Stimulated activated CD8-positive, alpha-beta memory T cell treated with anti-CD3 and anti-CD28 coated beads, Interleukin-12 subunit alpha, Interleukin-12 subunit beta, amount 100 ng/mL, for 4 hours (primary cell): ENCODE results near the gene ADH4.
"Not testable (repeated sequence)": the region's sequence is repeated elsewhere in the genome, so short reads cannot be mapped to it uniquely, and the experiment has no call there.

ENCODE experiments used
- DNase-seq: peaks from one replicate; pipeline ENCODE4 v3.0.0-alpha.2; 2020; ENCODE audit warnings: low read depth

Gene ADH4

DNA sequence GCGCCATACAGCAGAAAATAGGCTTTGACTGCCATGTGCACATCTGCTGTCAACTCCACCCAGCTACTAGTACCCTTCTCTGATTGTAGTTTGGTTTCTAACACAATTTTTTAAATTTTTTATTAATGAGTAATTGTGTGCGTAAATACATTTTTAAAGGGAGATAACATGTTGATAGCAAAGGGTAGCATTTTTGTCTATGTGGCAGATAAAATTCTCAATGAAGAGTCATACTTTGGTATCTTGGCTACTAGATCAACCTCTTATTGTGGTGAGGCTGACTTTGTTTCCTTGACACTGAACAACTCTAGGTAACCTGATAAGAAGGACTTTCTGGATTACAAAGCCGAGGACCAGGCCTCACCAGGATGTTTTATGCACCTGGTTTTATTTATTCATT, 9.5 kb downstream of the ADH4 start:
- DNase-seq: no peak

DNA sequence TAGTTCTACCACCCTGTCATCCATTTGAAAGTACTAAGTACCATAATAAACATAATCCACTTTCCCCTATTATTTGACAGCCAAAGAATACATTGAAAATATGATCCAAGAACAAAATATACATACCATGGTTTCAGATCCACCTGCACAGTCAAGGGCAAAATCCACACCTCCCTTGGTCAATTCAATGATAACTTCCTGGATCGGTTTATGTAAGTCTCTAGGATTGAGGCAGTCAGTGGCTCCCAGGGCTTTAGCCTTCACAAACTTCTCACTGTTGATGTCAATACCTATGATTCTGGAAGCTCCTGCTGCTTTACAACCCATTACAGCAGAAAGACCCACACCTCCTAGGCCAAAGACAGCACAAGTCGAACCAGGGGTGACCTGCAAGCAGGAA, 12.7 kb downstream of the ADH4 start:
- no peak for DNase-seq

DNA sequence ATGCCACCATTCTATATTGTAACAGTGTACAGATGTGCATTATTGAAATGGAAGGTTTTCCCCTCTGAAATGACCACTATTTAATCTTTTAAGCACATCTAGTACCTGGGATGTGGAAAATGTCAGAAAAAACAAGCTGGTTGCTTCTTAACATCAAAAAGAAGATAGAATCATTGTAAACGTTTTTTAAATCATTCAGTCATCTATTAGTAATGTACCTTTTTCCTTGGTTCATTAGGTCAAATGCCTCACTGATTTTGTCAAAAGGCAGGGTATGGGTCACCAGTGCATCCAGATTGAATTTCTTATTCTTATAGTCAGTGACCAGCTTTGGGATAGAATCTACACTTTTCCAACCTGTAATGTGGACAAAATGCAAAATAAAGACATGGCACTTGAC, 17.7 kb downstream of the ADH4 start:
- no peak for DNase-seq

DNA sequence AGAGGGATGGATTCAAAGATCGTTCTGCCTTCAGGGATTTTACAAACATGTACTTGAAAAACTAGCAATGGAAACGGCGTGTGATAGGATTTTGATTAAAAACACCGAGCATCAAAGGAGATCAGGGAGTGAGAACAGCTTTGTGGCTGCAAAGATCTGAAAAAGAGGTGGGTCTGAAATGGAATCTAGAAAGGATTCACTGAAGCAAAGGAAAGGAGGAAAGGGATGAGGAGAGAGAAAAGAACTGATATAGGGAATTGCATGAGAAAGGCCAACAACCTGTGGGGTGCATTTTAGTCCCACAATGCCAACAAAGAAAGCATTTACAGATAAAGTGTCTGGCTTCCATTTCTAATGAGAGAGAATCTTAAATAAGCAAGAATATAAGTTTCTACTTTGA, 23.1 kb downstream of the ADH4 start:
- DNase-seq: no peak

DNA sequence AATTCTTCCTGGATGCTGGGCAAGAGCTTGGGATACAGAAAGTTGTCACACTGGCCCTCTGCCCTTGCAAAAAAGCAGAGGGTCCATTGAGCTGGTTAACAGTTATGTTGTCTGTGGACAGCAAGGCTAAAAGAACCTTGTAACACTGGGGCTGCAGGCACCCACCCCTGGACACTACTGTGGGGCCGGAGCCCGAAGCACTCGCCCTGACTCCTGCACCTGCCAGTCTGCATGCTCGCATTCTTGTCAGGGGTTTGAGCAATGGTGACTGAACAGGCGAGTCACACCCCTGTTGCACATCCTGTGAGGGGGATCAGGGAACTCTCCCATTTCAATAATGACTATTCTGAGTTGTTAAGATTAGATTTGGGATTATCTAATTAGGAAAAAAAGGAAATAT, 23.6 kb downstream of the ADH4 start:
- DNase-seq: no peak

DNA sequence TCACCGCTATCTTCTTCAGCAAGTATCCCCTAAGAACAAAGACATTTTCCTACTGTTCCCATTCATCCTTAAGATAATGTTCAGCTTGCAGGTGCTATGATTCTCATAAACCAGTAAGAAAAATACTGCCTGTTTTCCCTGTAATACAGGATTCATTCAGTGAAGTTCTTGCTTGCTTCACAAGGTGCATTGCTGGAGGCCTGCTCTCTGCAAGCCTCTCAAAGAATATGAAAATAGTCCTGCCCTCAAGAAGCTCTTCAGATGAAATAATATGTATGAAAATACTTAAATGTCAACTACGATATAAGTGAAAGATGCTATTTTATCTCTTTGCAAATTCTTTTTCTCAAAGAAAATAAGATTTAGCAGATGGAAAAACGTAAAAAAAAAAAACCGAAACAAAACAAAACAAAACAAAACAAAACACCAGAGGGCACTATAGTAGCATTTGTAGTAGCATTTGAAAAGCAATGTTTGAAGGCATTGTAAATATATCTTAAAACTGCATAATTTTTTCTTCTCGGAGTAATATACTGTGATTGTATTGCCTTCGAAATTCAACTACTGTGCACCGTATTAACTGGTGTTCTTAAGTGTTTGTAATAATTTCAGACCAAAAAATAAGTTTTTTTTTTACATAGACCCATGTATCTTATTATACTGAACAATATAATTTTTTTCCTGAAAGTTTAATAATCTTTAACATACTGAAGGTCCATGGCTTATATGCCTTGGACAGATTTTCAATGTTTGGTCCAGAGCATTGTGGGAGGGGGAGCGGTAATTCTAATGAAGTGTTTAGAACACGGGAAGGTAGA, 26.0 kb downstream of the ADH4 start:
- no peak for DNase-seq

DNA sequence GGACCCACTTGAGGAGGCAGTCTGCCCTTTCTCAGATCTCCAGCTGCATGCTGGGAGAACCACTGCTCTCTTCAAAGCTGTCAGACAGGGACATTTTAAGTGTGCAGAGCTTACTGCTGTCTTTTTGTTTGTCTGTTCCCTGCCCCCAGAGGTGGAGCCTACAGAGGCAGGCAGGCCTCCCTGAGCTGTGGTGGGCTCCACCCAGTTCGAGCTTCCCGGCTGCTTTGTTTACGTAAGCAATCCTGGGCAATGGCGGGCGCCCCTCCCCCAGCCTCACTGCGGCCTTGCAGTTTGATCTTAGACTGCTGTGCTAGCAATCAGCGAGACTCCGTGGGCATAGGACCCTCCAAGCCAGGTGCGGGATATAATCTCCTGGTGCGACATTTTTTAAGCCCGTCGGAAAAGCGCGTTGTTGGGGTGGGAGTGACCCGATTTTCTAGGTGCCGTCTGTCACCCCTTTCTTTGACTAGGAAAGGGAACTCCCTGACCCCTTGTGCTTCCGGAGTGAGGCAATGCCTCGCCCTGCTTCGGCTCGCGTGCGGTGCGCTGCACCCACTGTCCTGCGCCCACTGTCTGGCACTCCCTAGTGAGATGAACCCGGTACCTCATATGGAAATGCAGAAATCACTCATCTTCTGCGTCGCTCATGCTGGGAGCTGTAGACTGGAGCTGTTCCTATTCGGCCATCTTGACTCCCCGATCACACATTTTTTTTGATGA, 26.8 kb downstream of the ADH4 start:
- DNase-seq: not testable (repeated sequence)

DNA sequence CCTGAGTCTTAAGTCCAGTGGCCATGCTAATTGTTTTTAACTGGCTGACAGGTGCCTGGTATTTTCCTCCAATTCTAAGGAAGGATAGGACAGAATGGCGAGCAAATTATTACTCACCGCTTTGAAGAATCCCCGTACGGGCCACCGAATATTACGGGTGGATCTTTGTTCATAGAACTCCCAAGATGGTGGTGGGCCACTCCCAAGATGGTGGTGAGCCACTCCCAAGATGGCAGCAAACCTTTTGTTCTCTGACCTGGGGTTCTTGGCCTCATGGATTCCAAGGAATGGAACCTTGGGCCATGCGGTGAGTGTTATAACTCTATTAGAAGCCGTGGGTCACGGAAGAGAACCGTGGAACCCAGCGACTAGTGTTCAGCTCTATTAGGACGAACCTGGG, 34.8 kb downstream of the ADH4 start:
- not testable (repeated sequence) for DNase-seq

DNA sequence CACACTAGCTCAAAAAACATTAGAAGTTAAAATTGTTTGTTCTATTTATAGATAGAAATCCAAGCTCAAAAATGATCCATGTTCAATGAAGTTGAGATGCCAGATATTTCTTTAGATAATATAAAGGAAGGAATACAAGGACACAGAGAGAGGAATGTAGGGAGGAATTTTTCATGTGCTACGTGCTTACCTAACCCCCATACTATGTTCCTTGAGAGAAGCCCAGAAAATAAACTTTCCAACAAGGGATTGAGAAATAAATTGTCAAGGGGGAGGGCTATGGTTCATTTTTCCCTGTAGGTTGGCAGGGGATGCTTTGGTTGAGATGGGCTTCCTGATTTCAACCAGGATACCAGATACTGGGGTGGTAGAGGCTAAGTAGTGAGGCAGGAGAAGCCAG, 39.9 kb downstream of the ADH4 start:
- no peak for DNase-seq

DNA sequence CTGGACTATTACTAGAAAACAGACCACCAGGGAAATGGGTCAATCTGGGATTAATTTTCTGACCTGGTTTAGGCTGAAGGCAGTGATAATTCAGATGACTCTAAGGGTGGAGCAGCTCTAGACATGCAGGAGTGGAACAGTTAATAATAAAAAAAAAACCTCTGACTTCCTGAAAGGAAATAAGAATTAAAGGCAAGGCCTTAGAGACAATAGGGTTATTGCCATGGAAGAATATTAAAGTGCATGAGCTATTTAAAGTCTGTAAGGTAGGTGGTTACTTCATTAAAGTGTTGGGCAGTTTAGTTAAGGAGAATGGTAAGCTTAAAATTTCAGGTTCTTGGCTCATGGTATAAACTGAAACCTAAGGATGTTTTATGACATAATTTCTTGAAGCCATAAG, 40.9 kb downstream of the ADH4 start:
- DNase-seq: no peak

DNA sequence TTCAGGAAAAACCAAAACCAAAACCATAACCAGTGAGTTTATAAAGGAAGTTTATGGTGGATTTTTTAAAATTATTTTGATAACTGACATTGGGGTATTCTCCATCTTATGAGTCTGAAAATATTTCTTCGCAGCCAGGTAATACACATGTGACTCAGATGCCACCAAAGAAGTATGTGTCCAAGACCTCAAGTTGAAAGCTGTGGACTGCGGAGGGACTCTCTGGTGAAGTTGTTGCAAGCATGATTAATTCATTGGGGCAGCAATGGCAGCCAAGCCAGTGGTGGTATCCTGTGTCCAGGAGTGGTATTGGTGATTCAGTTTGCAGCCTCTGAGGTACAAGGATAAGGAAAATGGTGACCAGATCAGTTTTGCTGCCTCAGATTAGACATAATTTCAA, 41.5 kb downstream of the ADH4 start:
- no peak for DNase-seq

DNA sequence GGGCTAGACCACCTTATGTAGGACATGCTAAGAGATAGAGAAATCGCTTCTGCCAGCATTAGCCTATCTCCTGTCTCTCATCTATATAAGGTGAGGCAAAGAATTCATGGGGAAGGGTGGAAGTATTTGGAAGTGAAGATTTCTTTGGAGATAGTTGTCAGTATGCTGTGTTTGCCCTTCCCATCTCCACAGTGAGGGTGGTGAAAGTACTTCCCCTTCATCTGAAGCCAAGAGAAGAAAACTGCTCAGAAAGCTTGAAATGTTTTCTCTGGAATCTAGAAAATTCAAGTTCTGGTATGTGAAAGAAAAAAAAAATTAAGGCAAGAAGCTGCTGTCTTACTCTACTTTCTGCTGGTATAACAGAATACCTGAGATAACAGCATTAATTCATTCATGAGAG, 43.2 kb downstream of the ADH4 start:
- DNase-seq: no peak

DNA sequence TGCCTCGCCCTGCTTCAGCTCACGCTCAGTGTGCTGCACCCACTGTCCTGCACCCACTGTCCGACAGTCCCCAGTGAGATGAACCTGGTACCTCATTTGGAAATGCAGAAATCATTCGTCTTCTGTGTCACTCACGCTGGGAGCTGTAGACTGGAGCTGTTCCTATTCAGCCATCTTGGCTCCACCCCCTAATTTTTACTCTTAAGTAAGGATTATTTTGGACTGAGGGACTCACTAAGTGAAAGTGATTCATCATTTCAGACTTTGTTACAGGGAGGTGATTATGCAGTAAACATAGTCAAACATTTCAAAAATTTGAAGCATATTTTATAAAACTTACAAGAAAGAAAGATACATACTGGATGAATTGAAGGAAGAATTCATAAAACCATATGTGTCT, 44.3 kb downstream of the ADH4 start:
- DNase-seq: not testable (repeated sequence)

DNA sequence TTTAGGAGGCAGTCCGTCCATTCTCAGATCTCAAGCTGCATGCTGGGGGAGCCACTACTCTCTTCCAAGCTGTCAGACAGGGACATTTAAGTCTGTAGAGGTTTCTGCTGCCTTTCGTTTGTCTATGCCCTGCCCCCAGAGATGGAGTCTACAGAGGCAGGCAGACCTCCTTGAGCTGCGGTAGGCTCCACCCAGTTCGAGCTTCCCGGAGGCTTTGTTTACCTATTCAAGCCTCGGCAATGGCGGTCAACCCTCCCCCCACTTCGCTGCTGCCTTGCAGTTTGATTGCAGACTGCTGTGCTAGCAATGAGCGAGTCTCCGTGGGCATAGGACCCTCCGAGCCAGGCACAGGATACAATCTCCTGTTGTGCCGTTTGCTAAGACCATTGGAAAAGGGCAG, 44.8 kb downstream of the ADH4 start:
- DNase-seq: no peak

DNA sequence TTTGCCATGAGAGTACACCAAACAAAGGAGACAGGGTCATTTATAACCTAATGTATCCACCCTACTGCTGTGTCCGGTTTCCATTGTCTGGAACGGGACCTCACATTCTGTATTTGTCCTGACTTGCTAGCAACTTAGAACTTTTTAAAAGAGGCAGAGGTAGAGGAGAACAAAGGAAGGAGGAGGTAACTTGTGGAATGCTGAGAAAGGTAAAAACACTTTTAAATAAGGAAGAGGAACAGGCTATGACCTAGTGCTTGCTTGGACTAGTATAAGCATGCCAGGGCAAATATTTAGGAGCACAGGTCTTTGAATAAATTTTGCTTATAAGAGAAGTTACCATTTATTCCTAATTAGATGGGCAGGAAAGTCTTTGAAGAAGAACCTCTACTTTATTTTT, 52.3 kb downstream of the ADH4 start:
- DNase-seq: not testable (repeated sequence)

DNA sequence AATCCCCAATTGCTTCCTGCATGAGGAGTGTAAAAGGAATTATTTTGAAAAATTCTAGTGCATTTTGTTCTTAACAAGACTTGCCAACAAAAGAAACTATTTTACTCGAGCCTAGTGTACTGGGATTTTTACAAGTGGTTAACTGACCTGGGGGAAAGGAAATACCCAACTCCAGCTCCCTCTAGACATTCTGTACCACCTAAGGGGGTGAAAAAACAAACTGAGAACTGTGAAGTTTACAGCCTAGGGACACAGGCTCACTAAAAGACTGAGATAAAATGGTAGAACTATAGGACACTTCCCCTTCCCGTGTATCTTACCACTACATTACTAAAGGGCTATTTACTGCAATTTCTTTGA, 52.9 kb downstream of the ADH4 start:
- DNase-seq: no peak

DNA sequence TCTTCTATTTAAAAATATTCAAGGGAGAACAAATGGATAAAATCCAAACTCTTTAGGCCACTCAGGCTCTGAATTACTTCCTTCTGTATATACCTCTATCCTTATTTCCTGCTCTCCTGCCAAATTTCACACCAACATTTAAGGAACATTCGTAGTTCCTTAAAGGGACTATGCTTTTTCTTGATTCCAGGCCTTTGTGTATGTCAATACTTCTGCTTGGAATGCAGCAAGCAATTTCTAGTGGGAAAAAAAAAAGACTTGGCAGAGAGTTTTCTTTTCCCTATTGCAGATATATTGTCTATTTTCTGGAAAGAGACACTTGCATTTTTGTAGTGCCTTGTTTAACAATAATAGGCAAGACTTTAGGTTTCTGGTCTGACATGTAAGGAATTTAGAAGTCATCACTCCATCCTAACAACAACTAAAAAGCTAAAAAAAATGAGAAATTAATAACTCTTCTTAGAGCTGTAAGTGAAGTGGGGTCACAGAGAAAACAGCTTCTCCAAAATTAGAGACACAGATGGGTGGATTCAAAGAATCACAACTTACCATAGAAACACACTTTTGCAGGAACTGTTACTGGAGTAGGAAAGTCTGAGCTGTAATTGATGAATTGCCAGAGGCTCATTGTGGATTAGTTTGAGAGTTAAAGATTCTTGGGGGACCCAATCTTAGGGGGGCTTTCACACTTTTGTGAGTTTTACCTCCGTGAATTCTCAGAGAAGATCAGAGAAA, 53.4 kb downstream of the ADH4 start:
- DNase-seq: no peak

DNA sequence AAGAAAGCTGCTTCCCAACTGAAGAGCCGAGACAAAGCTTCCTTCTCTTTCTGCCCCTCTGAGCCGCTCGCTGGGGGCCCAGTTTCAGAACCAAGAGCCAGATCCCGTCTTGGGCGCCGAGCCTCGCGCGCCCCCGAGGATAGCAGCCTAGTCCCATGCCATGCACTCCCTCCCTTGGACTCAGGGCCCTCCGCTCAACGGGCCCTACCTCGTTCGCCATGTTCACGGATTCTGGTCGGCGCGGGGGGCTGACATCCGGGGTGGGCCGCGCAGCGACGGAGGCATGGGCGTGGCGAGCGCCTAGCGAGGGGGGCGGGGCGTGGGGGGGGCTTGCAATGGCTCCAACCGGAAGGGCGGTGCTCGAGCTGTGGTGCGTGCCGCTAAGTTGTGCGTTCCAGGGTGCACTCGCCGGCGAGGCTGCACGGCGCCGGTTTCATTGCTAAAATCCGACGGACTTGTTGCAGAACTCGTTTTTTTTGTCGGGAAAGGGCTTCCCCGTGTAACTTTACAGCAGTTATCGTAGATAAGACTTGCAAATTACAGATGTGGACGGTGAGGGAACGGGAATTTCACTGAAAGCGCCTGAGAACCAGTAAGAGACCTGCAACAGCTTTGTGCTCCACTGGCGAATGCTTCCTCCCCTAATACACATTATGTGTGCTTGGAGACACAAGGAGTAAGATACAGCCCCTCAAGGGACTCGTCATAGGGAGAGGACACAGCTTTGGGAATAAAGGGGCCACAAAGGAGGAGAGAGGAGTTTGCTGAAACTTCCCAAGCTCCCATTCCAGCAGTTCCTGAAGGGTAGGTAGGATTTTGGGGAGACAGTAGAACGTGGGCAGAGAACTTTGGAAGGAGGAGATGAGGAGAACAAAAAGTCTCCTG, 55.4 kb downstream of the ADH4 start, which contains the start of gene ADH5:
TSS of gene ADH5 (minus strand) at position 308 of the 885 bp plus-strand sequence. CDS start at position 220, 88 bp downstream.
- peak; percentile 81 for DNase-seq

DNA sequence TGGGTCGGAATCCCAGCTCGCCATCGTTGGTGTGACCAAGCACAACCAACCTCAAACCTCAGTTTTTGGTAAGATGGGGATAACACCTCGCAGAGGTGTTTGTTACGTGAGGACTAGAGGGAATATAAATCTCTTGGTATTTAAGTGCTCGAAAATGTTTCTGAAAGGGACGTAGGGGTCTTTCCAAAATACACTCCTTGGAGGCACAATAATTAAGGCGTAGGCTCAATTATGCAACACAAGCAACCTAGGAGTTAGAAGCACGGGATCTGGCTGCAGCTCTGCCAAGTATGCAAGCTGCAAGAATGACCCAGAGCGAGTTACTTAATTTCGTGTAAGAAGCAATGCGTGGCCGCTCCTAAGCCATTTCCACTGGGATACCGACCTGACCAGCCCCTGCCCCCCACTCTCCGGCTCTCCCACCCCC, 56.1 kb downstream of the ADH4 start:
- DNase-seq: no peak

DNA sequence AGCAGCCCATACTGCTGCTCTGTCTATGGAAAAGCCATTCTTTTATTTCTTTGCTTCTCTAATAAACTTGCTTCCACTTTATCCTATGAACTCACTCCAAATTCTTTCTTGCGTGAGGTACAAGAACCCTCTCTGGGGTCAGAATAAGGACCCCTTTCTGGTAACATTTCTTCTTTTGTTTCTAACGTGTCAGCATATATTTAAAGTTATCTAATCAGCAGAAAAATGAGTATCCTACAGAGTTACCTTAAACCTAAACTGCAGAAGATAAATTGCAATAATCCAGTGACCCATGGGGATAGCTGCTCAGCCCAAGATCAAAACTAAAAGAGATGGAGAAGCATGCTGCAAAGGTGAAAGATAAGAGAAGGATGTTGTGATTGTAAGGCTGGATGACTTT, 59.5 kb downstream of the ADH4 start:
- DNase-seq: no peak

DNA sequence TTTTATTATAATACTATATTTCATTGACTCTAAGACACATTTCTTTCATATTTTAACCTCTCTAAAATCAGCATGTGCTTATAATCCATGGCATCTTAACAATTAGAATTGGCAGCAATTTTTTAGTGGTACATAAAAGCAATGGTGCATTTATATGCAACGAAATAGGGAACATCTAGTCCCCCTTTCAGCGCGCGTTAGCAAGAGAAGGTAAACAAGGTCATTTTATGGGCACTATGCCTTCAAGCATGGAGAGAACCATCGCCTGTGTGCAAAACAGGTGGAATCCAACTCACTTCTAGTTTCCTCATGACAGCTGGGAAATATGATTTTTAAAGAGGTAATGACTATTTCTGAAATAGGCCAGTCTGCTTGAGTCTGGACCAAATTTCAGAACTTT, 61.9 kb downstream of the ADH4 start:
- DNase-seq: no peak

DNA sequence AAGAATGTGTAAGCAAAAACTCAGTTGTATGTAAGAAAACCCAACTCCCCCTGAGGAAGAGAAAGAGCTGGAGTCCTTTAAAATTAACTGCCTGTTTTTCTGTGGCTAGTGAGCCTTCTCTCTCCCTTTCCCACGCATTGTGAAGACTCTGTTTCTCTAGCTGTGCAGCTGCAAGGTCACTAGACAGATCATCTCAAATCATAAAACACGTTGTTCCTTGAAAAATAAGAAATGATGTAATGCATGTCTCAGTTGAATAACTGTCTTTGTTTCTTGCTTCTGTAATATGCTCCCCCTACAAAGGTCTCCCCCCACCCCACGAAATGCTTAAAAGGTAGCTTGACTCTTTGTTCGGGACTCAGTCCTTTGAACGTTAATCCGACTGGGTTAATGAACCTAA, 63.2 kb downstream of the ADH4 start:
- not testable (repeated sequence) for DNase-seq
